Measurements from ENCODE around the gene DMD. TPM values are rescaled to one million over a fixed set of nuclear protein-coding genes. Genes with fewer than 3 reads are reported as not detected.

Gene DMD
- total RNA-seq, 1 donor from 2014 or later, result 22.2 TPM

GRCh38 chrX:31931225-31931624 lies 1280.1 kb downstream of the DMD start:
- TF ChIP-seq EZH2 (IDR thresholded peaks at IDR 0.05; ENCODE audit: insufficient read depth, low read length), result no peak
- TF ChIP-seq, protein P1, sequence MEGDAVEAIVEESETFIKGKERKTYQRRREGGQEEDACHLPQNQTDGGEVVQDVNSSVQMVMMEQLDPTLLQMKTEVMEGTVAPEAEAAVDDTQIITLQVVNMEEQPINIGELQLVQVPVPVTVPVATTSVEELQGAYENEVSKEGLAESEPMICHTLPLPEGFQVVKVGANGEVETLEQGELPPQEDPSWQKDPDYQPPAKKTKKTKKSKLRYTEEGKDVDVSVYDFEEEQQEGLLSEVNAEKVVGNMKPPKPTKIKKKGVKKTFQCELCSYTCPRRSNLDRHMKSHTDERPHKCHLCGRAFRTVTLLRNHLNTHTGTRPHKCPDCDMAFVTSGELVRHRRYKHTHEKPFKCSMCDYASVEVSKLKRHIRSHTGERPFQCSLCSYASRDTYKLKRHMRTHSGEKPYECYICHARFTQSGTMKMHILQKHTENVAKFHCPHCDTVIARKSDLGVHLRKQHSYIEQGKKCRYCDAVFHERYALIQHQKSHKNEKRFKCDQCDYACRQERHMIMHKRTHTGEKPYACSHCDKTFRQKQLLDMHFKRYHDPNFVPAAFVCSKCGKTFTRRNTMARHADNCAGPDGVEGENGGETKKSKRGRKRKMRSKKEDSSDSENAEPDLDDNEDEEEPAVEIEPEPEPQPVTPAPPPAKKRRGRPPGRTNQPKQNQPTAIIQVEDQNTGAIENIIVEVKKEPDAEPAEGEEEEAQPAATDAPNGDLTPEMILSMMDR (IDR thresholded peaks at IDR 0.05; ENCODE audit: insufficient read depth, low read depth, low read length), result no peak
- Histone ChIP-seq H3K4me3 (ENCODE audit: insufficient read depth, low read depth, low read length) (no peak overlapping the region), H3K4me1 (ENCODE audit: insufficient read depth, low read length) (no peaks in the 10 kb centered on the region), H3K9ac (ENCODE audit: low read length) (no peak overlapping the region), H3K27ac (ENCODE audit: low read depth, low read length) (no peak overlapping the region), H3K79me2 (ENCODE audit: insufficient read depth, low read length) (no peaks in the 10 kb centered on the region), H3K4me2 (ENCODE audit: low read length) (peak overlapping the region; percentile 22), H3K36me3 (ENCODE audit: insufficient read depth, low read length) (no peaks in the 10 kb centered on the region), H4K20me1 (ENCODE audit: insufficient read depth, low read length) (no peaks in the 10 kb centered on the region), H3K27me3 (ENCODE audit: insufficient read depth, low read length) (no peaks in the 10 kb centered on the region), H2AFZ (ENCODE audit: low read depth, low read length) (no peak overlapping the region), H3K9me3 (ENCODE audit: insufficient read depth, low read depth, low read length) (no peaks in the 10 kb centered on the region)
- Mint-ChIP-seq H3K4me1 (ENCODE audit: low read depth, unreplicated experiment) (peaks cover 10% of the 10 kb centered on the region), H3K4me3 (ENCODE audit: unreplicated experiment) (peak overlapping the region; percentile 37), H3K27me3 (ENCODE audit: low read depth, unreplicated experiment) (no peaks in the 10 kb centered on the region), H3K9me3 (ENCODE audit: unreplicated experiment) (no peaks in the 10 kb centered on the region), H3K27ac (ENCODE audit: unreplicated experiment) (peak overlapping the region; percentile 67), H3K36me3 (ENCODE audit: low read depth, unreplicated experiment) (no peaks in the 10 kb centered on the region)
- FAIRE-seq, result peak; percentile 99
- DNase-seq (ENCODE audit: low read depth), result peak; percentile 47

- no peak overlapping the region for H3K27ac Mint-ChIP-seq (ENCODE audit: unreplicated experiment)
- H3K27me3 Mint-ChIP-seq (ENCODE audit: low read depth, unreplicated experiment), result no peaks in the 10 kb centered on the region
- H3K79me2 ChIP-seq (ENCODE audit: insufficient read depth, low read length), result no peaks in the 10 kb centered on the region
- H3K36me3 Mint-ChIP-seq (ENCODE audit: low read depth, unreplicated experiment), result no peaks in the 10 kb centered on the region
- peak; percentile 55 for FAIRE-seq
- H4K20me1 ChIP-seq (ENCODE audit: insufficient read depth, low read length), result no peaks in the 10 kb centered on the region
- TF ChIP-seq, protein P1 (IDR thresholded peaks at IDR 0.05; ENCODE audit: insufficient read depth, low read depth, low read length), result no peak
- no peak for TF ChIP-seq EZH2 (IDR thresholded peaks at IDR 0.05; ENCODE audit: insufficient read depth, low read length)
- H3K4me3 ChIP-seq (ENCODE audit: insufficient read depth, low read depth, low read length), result no peak overlapping the region
- no peak overlapping the region for H3K27ac ChIP-seq (ENCODE audit: low read depth, low read length)
- H3K9ac ChIP-seq (ENCODE audit: low read length), result no peak overlapping the region
- H3K4me2 ChIP-seq (ENCODE audit: low read length), result no peak overlapping the region
- no peak overlapping the region for H3K4me3 Mint-ChIP-seq (ENCODE audit: unreplicated experiment)
- no peak for DNase-seq (ENCODE audit: low read depth)
- H3K36me3 ChIP-seq (ENCODE audit: insufficient read depth, low read length), result no peaks in the 10 kb centered on the region
- no peaks in the 10 kb centered on the region for H3K9me3 Mint-ChIP-seq (ENCODE audit: unreplicated experiment)
- peaks cover 2% of the 10 kb centered on the region for H3K4me1 Mint-ChIP-seq (ENCODE audit: low read depth, unreplicated experiment)
- H3K9me3 ChIP-seq (ENCODE audit: insufficient read depth, low read depth, low read length), result no peaks in the 10 kb centered on the region
- H2AFZ ChIP-seq (ENCODE audit: low read depth, low read length), result no peak overlapping the region
- no peaks in the 10 kb centered on the region for H3K4me1 ChIP-seq (ENCODE audit: insufficient read depth, low read length)
- no peaks in the 10 kb centered on the region for H3K27me3 ChIP-seq (ENCODE audit: insufficient read depth, low read length)
These were observed 1282.0 kb downstream of the DMD start for GRCh38 chrX:31929366-31929765.

- Histone ChIP-seq H3K79me2 (ENCODE audit: insufficient read depth, low read length) (no peaks in the 10 kb centered on the region), H3K36me3 (ENCODE audit: insufficient read depth, low read length) (no peaks in the 10 kb centered on the region), H3K9me3 (ENCODE audit: insufficient read depth, low read depth, low read length) (no peaks in the 10 kb centered on the region), H3K4me1 (ENCODE audit: insufficient read depth, low read length) (no peaks in the 10 kb centered on the region), H3K4me2 (ENCODE audit: low read length) (no peak overlapping the region), H3K27me3 (ENCODE audit: insufficient read depth, low read length) (no peaks in the 10 kb centered on the region), H3K4me3 (ENCODE audit: insufficient read depth, low read depth, low read length) (no peak overlapping the region), H4K20me1 (ENCODE audit: insufficient read depth, low read length) (no peaks in the 10 kb centered on the region), H2AFZ (ENCODE audit: low read depth, low read length) (no peak overlapping the region), H3K9ac (ENCODE audit: low read length) (no peak overlapping the region), H3K27ac (ENCODE audit: low read depth, low read length) (no peak overlapping the region)
- FAIRE-seq (no peak), DNase-seq (ENCODE audit: low read depth) (no peak)
- no peaks in the 10 kb centered on the region for H3K4me1 Mint-ChIP-seq (ENCODE audit: low read depth, unreplicated experiment)
- H3K36me3 Mint-ChIP-seq (ENCODE audit: low read depth, unreplicated experiment), result no peaks in the 10 kb centered on the region
- H3K4me3 Mint-ChIP-seq (ENCODE audit: unreplicated experiment), result no peak overlapping the region
- no peak for TF ChIP-seq EZH2 (IDR thresholded peaks at IDR 0.05; ENCODE audit: insufficient read depth, low read length)
- TF ChIP-seq, protein P1 (IDR thresholded peaks at IDR 0.05; ENCODE audit: insufficient read depth, low read depth, low read length), result no peak
- H3K27ac Mint-ChIP-seq (ENCODE audit: unreplicated experiment), result no peak overlapping the region
- H3K27me3 Mint-ChIP-seq (ENCODE audit: low read depth, unreplicated experiment), result no peaks in the 10 kb centered on the region
- no peaks in the 10 kb centered on the region for H3K9me3 Mint-ChIP-seq (ENCODE audit: unreplicated experiment)
These were observed 1290.1 kb downstream of the DMD start for GRCh38 chrX:31921236-31921635.

Measured in astrocyte (in vitro differentiated cells and primary cell).